Activated T-helper 17 cell treated with anti-CD3 and anti-CD28 coated beads, Interleukin-2, amount 50 U/mL, for 72 hours (primary cell): ENCODE measurements around the gene TRAPPC3L. TPM values are rescaled to one million over a fixed set of nuclear protein-coding genes. Genes with fewer than 3 reads are reported as not detected.

Source experiments
- ATAC-seq: fragments of 150-1000 bp; cut with Tn5 transposase; replicated peaks from 2 replicates; pipeline ENCODE4 v1.10.0; 2021; ENCODE audit warnings: mild to moderate bottlenecking, moderate library complexity
- H3K27ac Mint-ChIP-seq: one replicate; pipeline ENCODE4 v1.8.0; 2022; ENCODE audit warnings: mixed read lengths
- H3K27me3 Mint-ChIP-seq: one replicate; pipeline ENCODE4 v1.8.0; 2022; ENCODE audit warnings: mixed read lengths
- H3K36me3 Mint-ChIP-seq: one replicate; pipeline ENCODE4 v1.8.0; 2022; ENCODE audit warnings: low read depth, mild to moderate bottlenecking, mixed read lengths
- H3K4me1 Mint-ChIP-seq: one replicate; pipeline ENCODE4 v1.8.0; 2022; ENCODE audit warnings: mixed read lengths
- H3K4me3 Mint-ChIP-seq: one replicate; pipeline ENCODE4 v1.8.0; 2022; ENCODE audit warnings: mild to moderate bottlenecking, mixed read lengths
- H3K9me3 Mint-ChIP-seq: one replicate; pipeline ENCODE4 v1.8.0; 2022; ENCODE audit warnings: mixed read lengths
- total RNA-seq, 2 donors: library from RNA; stranded (reverse); gene quantifications; one replicate each; pipeline ENCODE4 v1.2.3, GENCODE V29; 2022

The TRAPPC3L gene
- total RNA-seq, 2 donors from 2014 or later: not detected

GRCh38 chr6:116536216-116536621, 9.3 kb downstream of the TRAPPC3L start:
- no peak overlapping the region for H3K4me3 Mint-ChIP-seq
- peak; percentile 53 for ATAC-seq

GRCh38 chr6:116535109-116535508, 10.4 kb downstream of the TRAPPC3L start:
- no peak overlapping the region for H3K27ac Mint-ChIP-seq
- H3K27me3 Mint-ChIP-seq: peaks cover 3% of the 10 kb centered on the region
- ATAC-seq: no peak
- no peaks in the 10 kb centered on the region for H3K9me3 Mint-ChIP-seq
- H3K36me3 Mint-ChIP-seq: no peaks in the 10 kb centered on the region
- no peak overlapping the region for H3K4me3 Mint-ChIP-seq
- no peaks in the 10 kb centered on the region for H3K4me1 Mint-ChIP-seq

More at GRCh38 chr6:116536216-116536621, 9.3 kb downstream of the TRAPPC3L start:
- Mint-ChIP-seq H3K27ac (no peak overlapping the region), H3K9me3 (no peaks in the 10 kb centered on the region), H3K27me3 (peaks cover 7% of the 10 kb centered on the region), H3K36me3 (no peaks in the 10 kb centered on the region), H3K4me1 (no peaks in the 10 kb centered on the region)

GRCh38 chr6:116533233-116533957, 12.1 kb downstream of the TRAPPC3L start:
- H3K36me3 Mint-ChIP-seq: no peaks in the 10 kb centered on the region
- no peak for ATAC-seq
- H3K27ac Mint-ChIP-seq: no peak overlapping the region
- H3K9me3 Mint-ChIP-seq: no peaks in the 10 kb centered on the region
- H3K4me1 Mint-ChIP-seq: no peaks in the 10 kb centered on the region
- peaks cover 6% of the 10 kb centered on the region for H3K27me3 Mint-ChIP-seq
- no peak overlapping the region for H3K4me3 Mint-ChIP-seq

DNA sequence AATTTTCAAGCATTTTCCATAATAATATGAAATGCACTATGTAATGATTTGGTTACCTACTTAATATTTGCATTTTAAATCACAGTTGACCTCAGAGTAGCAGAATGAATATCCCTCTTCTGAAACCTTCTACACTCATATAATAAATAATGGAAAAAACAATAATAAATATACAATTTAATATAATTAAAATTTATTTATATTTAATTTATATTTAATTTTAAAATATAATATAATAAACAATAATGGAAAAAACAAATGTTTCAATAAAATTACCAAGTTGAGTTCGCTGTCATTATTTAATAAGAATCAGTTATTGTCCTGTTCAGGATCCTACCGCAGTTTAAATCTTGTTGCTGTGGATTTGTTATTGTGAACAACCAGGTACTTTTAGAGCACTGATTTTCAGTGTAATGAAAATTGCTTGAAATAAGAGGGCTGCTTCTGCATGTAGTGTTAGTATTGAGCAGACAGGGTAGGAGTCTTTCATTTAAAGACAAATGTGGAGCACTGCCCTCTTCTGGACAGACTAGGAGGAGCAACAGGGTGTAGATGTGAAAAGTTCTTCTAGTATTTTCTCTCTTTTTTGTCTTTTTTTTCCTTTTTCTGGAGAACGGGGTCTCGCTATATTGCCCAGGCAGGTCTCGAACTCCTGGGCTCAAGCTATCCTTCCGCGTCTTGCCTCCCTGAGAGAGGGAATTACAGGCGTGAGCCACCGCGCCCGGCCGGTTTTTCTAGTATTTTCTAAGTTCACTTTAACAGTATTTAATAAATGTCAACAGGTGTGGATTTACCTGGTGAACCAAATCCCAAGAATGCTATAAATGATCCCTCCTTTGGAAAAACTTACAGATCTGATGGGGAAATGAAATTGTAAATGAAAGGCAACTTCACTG, 13.6 kb downstream of the TRAPPC3L start:
- H3K9me3 Mint-ChIP-seq: no peaks in the 10 kb centered on the region
- no peaks in the 10 kb centered on the region for H3K4me1 Mint-ChIP-seq
- H3K27ac Mint-ChIP-seq: no peak overlapping the region
- ATAC-seq: peak; percentile 83
- no peak overlapping the region for H3K4me3 Mint-ChIP-seq
- H3K27me3 Mint-ChIP-seq: peaks cover 12% of the 10 kb centered on the region
- H3K36me3 Mint-ChIP-seq: no peaks in the 10 kb centered on the region

DNA sequence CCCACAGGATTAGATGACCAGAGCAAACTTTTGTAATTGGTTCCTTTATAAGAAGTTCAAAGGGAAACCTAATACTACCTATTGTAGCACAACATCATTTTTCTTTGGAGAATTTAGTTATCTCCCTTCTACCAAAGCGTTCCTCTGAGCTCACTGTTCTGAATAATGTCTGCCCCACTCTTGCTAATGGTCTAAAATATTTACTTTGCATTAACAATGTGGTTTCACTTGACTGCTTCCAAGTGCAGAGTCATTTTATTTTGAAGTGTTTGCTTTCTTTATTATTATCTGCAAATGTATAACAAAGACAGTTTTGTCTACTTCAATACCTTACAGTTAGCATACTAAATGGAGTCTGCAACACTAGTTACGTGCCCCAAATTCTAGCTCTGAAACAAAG, 15.0 kb downstream of the TRAPPC3L start:
- Mint-ChIP-seq H3K9me3 (no peaks in the 10 kb centered on the region), H3K4me3 (no peak overlapping the region), H3K36me3 (no peaks in the 10 kb centered on the region), H3K27ac (no peak overlapping the region), H3K4me1 (no peaks in the 10 kb centered on the region), H3K27me3 (peaks cover 12% of the 10 kb centered on the region)
- ATAC-seq: no peak

GRCh38 chr6:116529466-116530290, 15.8 kb downstream of the TRAPPC3L start:
- H3K27ac Mint-ChIP-seq: no peak overlapping the region
- H3K4me1 Mint-ChIP-seq: no peaks in the 10 kb centered on the region
- no peaks in the 10 kb centered on the region for H3K36me3 Mint-ChIP-seq
- no peak overlapping the region for H3K4me3 Mint-ChIP-seq
- H3K27me3 Mint-ChIP-seq: peaks cover 12% of the 10 kb centered on the region
- no peak for ATAC-seq
- no peaks in the 10 kb centered on the region for H3K9me3 Mint-ChIP-seq

- no peaks in the 10 kb centered on the region for H3K9me3 Mint-ChIP-seq
- no peak overlapping the region for H3K4me3 Mint-ChIP-seq
- no peaks in the 10 kb centered on the region for H3K4me1 Mint-ChIP-seq
- no peaks in the 10 kb centered on the region for H3K36me3 Mint-ChIP-seq
- peaks cover 12% of the 10 kb centered on the region for H3K27me3 Mint-ChIP-seq
- ATAC-seq: no peak
- no peak overlapping the region for H3K27ac Mint-ChIP-seq
These were observed 16.7 kb downstream of the TRAPPC3L start for GRCh38 chr6:116528780-116529179.

- no peak overlapping the region for H3K27ac Mint-ChIP-seq
- no peaks in the 10 kb centered on the region for H3K36me3 Mint-ChIP-seq
- peaks cover 12% of the 10 kb centered on the region for H3K27me3 Mint-ChIP-seq
- no peaks in the 10 kb centered on the region for H3K9me3 Mint-ChIP-seq
- ATAC-seq: no peak
- no peak overlapping the region for H3K4me3 Mint-ChIP-seq
- H3K4me1 Mint-ChIP-seq: no peaks in the 10 kb centered on the region
These were observed 17.4 kb downstream of the TRAPPC3L start for GRCh38 chr6:116528133-116528532.

DNA sequence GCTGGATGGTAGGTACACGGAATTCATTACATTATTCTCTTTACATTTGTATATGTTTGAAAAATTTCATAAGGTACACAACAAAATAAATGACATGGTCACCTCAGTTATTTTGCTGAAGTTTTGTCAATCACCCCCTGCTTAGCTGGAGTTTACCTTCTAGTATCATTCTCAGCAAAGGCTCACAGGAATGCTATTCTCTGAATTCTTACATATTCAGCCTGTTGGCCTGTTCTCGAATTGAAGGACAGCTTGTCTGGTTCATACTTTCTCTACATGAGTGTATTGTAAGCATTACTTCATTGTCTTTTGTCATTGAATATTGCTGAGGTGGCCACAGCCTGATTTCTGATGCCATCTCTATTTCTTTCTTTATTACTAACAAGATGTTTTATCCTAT, 21.2 kb downstream of the TRAPPC3L start:
- no peak for ATAC-seq
- Mint-ChIP-seq H3K4me1 (no peaks in the 10 kb centered on the region), H3K9me3 (no peaks in the 10 kb centered on the region), H3K27me3 (peaks cover 8% of the 10 kb centered on the region), H3K4me3 (no peak overlapping the region), H3K36me3 (no peaks in the 10 kb centered on the region), H3K27ac (no peak overlapping the region)

DNA sequence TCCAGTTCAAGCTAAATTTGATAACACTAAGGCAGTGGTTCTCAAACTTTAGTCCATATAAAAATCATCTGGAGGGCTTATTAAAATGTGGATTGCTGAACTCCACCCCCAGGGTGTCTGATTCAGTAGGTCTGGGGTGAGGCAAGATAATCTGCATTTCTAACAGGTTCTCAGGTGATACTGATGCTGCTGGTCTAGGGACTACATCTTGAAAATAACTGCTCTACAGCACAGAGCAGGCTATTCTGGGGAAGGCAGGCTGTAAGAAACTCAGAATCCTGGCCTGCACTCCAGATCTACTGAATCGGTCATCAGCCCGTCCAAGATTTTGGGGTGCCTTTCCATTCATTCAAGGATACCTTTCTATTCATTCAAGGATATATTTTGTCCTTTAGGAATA, 22.6 kb downstream of the TRAPPC3L start:
- no peak overlapping the region for H3K4me3 Mint-ChIP-seq
- no peaks in the 10 kb centered on the region for H3K36me3 Mint-ChIP-seq
- H3K27ac Mint-ChIP-seq: no peak overlapping the region
- ATAC-seq: no peak
- H3K9me3 Mint-ChIP-seq: no peaks in the 10 kb centered on the region
- H3K27me3 Mint-ChIP-seq: peaks cover 8% of the 10 kb centered on the region
- no peaks in the 10 kb centered on the region for H3K4me1 Mint-ChIP-seq

DNA sequence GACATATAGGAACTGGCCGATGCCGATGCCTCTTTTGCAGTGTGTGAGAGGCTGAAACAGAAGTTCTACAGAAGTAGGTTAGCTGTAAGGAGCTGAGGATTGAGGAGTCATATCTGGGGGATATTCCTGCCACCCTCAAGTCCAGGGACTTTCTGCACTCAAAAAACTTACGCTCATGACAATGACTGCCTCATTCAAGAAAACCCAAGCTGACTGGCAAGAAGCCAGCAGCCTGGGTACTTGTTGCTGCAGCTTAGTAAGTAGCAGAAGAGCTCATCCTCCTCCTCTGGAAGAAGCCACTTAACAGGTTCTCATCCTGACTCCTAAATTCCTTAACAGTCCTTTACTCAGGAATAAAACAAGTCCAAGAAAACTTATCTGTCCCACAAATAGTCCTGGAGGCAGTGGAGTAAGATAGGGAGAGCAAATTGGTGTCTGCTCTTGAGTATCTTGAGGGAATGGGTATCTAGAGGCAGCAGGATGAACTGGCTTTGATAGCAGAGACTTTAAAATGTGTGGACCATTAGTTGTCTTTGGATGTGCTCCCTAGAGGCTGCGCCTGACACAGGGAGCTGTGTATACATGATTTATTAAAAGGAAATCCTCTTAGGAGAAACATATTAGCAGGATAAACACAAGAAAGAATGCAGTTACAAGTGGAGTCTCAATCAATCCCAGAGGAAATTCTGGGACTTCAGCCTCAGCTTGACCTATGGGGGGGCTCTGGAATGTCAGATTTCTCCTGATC, 26.7 kb downstream of the TRAPPC3L start:
- no peak overlapping the region for H3K27ac Mint-ChIP-seq
- peaks cover 3% of the 10 kb centered on the region for H3K27me3 Mint-ChIP-seq
- no peak overlapping the region for H3K4me3 Mint-ChIP-seq
- no peaks in the 10 kb centered on the region for H3K9me3 Mint-ChIP-seq
- H3K36me3 Mint-ChIP-seq: no peaks in the 10 kb centered on the region
- no peak for ATAC-seq
- no peaks in the 10 kb centered on the region for H3K4me1 Mint-ChIP-seq

DNA sequence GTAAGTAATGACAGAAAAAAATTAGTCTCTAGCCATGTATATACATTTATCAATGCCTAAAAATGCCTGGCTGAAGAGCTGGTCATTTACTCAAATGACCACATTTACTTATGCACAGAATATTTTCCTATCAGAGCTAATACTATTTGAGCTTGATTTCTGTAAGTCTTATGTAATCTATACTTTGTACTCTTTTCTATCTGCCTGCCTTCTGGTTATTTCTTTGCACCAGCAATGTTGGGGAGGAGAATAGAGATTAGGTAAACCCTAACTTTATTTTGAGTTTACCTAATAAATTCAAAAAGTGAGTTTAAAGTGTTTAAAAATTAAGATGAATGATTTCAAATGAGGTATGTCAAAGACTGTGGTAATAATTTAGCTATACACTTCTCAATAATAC, 30.3 kb downstream of the TRAPPC3L start:
- Mint-ChIP-seq H3K27me3 (peaks cover 3% of the 10 kb centered on the region), H3K36me3 (no peaks in the 10 kb centered on the region), H3K27ac (no peak overlapping the region), H3K4me3 (no peak overlapping the region), H3K4me1 (no peaks in the 10 kb centered on the region), H3K9me3 (no peaks in the 10 kb centered on the region)
- no peak for ATAC-seq

DNA sequence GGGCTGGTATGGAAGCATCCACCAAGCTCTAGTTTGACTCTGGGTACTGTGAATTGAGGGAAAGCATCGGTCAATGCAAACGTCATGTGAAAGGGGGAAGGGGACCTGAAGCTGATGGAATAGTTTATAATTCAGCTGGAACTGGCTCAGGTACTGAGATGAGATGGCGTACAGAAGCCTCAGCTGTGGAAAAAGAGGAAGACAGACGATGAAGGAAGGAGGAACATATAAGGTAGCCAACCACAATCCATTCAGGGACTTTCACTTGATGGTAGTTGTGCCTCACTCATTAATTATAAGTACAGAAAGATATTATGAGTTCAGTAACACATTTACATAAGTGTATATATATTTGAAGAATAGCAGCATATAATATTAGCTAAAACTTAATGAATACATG, 31.4 kb downstream of the TRAPPC3L start:
- Mint-ChIP-seq H3K36me3 (no peaks in the 10 kb centered on the region), H3K9me3 (no peaks in the 10 kb centered on the region), H3K27me3 (peaks cover 3% of the 10 kb centered on the region), H3K4me1 (no peaks in the 10 kb centered on the region), H3K27ac (no peak overlapping the region), H3K4me3 (no peak overlapping the region)
- ATAC-seq: no peak
